NCI-H510A (cell line): Measurements from ENCODE around the gene OR2T29.
"Not testable (repeated sequence)": the region's sequence is repeated elsewhere in the genome, so short reads cannot be mapped to it uniquely, and the experiment has no call there.

Experiments
- DNase-seq: peaks from one replicate; lab custom pipeline; 2025; lab: John Stamatoyannopoulos, UW

Gene OR2T29, protein sequence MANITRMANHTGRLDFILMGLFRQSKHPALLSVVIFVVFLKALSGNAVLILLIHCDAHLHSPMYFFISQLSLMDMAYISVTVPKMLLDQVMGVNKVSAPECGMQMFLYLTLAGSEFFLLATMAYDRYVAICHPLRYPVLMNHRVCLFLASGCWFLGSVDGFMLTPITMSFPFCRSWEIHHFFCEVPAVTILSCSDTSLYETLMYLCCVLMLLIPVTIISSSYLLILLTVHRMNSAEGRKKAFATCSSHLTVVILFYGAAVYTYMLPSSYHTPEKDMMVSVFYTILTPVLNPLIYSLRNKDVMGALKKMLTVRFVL

DNA sequence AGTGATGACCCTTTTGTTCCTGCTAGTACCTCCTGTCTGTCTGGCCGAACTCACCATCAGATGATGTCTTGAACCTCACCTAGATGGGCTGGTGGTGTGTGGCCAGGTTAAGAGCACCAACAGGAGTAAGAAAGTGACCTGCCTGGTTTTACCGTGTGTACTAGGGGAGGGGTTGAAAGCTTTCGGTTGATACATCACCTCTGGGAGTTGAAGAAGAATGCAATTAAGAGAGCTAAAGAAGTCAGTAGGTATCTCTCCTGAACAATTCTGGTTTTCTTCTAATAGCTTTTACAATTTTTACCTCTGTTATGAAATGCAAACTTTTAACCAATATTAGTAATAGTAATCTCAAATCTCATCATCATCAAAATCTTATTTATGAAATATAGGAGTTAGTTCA, at the start of gene OR2T29:
Gene OR2T29, minus strand, starts transcription at position 101 of the 400 bp plus-strand sequence. CDS start 3,281 bp downstream, outside the sequence.
- DNase-seq: not testable (repeated sequence)

DNA sequence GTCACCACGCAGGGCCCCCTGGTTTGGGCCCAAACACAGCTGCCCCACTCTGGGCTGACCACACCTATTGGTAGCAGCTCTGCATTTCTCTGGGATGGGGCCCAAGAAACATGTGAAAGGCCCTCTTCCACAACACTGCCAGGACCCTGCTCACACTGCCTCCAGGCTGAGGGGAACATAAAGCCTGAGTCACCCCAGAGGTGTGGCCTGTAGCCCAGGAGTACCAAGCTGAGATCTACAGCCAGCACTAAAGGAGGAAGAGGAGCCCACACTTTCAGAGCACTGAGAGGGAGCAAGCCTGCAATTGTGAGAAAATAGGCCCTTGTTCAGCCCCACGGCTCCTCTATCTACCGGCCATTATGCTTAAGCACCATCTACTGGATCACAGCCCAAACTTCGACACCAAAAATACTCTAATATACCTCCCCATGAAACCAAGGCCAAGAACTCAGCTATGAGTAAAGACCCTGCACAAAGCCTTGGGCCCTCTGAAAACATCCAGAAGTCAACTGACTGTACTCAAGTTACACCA, 49.4 kb upstream of the OR2T29 start:
- DNase-seq: no peak

DNA sequence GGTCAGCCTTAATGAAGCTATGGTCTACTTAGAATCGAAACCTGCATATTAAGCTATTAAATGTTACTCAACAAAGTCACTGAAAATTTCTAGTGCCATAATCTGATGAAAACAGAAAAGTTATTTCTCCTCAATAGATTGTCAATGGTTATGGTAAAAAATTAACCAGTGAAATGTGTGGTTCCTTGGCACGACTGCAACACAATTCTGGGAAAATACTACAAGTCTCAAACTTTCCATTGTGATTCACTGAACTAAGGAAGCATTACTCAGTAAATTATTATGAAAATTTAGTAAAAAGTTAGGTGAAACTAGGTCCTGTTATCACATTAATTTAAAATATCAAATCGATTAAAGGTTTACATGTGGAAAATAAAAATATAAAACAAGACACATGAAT, 47.7 kb upstream of the OR2T29 start:
- no peak for DNase-seq

DNA sequence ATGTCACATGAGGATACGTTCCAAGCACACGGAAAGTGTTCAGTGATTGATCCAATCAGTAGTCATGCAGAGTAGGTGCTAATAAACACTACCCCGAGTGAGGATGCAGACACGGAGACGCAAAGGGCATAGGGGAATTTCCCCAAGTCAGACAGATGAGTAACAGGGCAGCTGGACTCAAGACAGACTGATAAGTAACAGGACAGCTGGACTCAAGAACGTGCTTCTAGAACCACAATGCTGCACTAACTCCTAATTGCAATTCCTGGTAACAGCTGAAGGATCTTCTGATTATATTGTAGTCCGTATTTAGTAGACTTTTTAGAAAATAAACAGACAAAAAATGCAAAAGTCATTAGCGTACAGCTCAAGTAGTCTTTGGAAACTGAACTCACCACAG, 36.8 kb upstream of the OR2T29 start:
- no peak for DNase-seq

DNA sequence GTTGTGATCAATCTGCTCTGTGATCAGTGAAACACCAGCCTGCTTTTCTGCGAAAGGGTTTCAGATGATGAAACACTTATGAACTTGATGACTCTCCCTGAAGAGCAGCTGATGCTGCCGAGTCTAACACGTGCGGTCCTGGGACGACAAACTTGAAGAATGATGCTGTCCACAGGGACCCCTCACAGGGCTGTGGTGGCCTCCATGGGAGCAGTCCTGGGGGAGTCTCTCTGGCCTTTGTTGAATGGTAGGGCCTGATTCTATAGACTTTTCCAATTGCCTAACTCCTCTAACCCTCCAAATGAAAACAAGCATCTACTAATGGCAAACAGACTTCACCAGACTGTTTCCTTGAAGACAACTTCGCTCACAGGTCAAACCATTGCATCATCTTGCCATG, 35.0 kb upstream of the OR2T29 start, which contains the start of gene OR2T10:
Gene OR2T10, minus strand, starts transcription at position 112 of the 400 bp plus-strand sequence. CDS start 3,932 bp downstream, outside the sequence.
- DNase-seq: no peak

DNA sequence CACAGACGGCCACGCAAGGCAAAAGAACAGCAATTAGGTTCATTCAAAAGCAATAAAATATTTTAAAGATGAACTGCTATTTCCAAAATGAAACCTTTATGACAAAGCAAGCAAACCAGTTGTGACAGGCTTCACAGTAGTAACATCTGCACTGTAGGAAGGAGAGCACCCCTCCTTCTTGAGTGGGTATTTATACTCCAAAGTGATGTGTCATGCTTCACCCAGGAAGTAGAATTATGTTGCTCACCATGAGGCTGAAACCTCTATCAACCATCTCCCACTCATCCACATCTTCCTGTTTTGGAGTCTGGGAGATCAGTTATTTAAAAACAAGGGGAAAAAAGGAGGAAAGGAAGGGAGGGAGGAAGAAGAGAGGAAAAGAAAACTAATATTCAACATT, 34.0 kb upstream of the OR2T29 start:
- no peak for DNase-seq

DNA sequence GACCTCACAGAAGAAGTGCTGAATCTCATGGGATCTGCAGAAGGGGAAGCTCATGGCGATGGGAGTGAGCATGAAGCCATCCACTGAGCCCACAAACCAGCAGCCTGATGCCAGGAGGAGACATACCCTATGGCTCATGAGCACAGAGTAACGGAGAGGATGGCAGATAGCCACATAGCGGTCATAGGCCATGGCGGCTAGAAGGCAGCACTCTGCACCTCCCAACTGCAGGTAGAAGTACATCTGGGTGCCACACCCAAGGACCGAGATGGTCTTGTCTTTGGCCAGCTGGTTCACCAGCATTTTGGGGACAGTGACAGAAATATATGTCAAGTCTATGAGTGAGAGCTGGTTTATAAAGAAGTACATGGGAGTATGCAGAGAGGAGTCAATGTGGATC, 30.7 kb upstream of the OR2T29 start:
- DNase-seq: no peak

DNA sequence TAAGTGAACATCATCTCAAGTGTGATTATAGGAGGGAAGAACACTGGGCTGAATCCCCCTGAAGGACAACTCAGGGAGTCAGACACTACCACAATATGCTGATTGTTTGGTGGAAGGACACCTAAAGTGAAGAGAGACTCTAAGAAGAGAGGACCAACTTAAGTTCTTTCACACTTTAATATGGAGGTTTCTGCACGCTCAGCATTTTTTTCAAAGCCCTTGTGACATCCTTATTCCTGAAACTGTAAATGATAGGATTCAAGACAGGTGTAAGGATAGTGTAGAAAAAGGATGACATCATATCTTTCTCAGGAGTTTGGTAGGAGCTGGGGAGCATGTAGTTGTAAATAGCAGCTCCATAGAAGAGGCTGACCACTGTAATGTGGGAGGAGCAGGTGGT, 30.1 kb upstream of the OR2T29 start:
- no peak for DNase-seq

DNA sequence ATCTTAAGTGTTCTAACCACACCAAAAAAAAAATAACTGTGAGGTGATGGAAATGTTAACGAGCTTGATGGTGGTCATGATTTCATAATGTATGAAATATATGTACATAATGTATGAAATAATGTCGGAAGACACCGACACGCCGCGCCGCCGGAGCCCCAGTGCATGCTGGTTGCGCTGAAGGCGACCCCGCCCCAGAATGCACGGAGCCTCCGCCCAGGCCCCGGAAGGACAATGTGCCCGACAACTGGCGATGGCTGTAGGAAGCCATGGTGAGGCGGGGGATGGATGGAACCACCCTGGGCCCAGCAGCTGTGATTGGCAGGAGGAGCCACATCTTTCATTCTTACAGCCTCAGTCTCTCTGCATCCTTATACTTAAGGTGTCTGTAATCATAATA, 27.5 kb upstream of the OR2T29 start:
- no peak for DNase-seq

DNA sequence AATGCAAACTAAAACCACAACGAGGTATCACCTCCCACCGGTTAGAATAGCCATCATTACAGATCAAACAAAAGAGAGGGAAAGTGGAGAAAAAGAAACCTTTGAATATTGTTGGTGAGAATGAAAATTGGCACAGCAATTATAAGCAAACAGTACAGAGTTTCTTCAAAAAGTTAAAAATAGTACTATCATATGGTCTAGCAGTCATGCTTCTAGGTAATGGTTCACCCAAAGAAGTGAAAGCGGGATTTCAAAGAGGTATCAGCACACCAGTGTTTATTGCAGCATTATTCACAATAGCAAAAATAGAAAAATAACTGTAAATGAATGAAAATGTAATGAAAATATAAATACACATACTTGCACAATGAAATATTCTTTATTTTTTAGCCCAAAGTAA, 26.8 kb upstream of the OR2T29 start:
- no peak for DNase-seq

DNA sequence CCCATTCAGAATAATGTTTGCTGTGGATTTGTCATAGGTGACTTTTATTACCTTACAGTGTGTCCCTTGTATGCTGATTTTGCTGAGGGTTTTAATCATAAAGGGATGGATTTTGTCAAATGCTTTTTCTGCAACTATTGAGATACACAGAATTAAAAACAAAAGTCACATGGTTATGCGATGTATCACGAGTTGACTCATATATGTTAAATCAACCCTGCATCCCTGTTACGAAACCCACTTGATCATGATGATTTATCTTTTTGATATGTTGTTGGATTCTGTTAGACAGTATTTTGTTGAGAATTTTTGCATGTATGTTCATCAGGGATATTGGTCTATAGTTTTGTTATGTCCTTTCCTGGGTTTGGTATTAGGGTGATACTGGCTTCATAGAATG, 22.7 kb upstream of the OR2T29 start:
- no peak for DNase-seq

DNA sequence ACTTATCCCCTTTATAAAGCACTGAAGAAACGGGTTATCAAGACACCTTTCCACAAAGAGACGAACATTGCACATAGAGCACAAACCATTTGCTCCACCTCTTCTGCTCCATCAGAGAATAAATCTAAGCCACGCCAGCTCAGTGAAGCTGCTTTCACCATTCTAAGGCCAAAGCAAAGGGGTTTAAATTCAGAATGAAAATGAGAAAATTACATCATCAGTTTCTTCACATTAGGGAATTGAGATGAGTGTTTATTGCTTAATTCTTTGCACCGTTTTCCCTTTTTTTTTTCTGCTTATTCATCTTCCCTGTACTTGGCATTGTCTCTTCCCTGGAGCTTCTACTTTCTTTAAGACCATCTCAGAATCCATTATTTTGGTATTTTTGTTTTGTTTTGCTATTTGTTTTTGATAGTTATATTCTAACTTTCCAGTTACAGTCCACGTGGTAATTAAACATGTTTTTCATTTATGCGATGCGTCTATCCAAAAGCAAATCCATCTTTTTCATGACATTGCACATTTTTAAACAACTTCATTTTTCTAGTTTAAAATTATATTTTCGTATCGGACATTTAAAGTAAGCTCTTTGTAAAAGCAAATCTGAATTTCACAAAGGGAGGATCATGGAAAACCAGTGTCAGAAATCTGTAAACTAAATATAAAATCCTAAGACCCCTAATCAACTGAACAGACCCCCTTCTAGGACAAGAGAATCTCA, 13.8 kb upstream of the OR2T29 start:
- no peak for DNase-seq

DNA sequence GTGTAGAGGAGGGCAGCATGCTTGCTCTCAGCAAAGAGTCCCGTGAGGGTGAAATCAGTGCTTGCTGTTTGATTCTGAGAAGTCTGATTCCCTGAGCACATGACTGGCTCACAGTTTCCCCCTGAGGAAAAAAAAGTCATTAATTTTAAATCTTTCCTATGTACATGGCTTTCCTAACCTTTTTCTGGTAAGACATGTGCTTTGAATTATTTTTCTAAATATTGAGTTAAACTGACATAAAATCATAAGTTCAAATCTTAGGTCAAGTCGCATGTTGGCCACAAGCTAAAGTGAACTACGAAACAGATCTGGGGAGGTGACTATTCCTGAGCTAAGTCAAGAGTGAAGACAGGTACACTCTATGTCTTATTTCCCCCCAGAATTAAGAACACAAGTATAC, 12.1 kb upstream of the OR2T29 start, which contains the start of gene OR2T34:
Gene OR2T34, minus strand, starts transcription at position 101 of the 400 bp plus-strand sequence. Its CDS starts 0 bp downstream, at position 101.
- not testable (repeated sequence) for DNase-seq

DNA sequence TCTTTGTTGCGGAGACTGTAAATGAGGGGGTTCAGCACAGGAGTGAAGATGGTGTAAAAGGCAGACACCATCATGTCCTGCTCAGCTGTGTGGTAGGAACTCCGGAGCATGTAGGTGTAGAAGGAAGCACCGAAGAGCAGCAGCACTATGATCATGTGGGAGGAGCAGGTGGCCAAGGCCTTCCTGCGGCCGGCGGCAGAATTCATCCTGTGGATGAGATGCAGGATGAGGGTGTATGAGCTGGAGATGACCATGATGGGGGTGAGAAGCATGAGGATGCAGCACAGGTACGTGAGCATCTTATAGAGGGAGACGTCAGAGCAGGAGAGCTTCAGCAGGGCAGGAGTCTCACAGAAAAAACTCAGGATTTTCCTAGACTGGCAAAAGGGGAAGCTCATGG, 11.3 kb upstream of the OR2T29 start:
- DNase-seq: not testable (repeated sequence)

DNA sequence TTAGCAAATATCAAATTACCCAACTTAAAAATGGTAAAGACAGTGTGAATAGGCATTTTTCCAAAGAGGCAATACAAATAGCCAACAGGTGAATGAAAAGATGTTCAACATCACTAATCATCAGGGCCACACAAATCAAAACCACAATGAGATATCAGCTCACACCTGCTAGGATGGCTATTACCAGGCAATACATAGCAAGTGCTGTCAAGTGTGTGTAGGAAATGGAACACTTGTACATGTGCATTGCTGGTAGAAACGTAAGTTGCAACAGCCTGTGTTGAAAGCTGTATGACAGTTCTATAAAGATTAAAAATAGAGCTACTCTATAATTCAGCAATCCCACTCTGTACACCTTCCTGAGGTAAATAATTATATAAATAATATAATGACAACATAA, 9.5 kb upstream of the OR2T29 start:
- not testable (repeated sequence) for DNase-seq

DNA sequence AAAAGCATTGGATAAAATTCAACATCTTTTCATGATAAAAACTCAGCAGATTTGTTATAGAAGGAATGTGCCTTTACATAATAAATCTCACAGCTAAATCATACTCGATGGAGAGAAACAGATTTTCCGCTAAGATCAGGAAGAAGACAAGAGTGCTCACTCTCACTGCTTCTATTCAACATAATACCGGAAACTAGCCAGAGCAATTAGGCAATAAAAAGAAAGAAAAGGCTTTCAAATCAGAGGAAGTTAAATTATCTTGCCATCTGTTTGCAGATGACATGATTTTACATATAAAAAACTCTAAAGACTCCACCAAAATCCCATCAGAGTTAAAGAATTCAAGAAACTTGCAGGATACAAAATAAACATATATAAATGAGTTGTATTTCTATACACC, 8.2 kb upstream of the OR2T29 start:
- not testable (repeated sequence) for DNase-seq

DNA sequence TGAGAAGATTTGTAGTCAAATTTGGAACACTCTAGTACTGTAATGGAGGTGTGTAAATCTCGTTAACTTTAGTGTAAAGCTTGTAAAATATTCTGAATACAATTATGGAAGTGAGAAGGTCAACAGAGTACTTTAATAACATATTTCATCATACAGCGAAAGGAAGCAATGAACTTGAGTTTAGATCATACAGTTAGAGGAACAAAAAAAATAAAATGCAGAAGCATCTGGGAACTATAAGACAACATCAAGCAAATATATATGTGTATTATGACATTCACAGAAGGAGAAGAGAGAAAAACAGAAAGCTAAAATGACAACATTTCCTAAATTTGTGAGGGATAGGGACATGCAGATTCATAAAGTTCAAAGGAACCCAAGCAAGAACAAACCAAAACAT, 6.5 kb upstream of the OR2T29 start:
- DNase-seq: not testable (repeated sequence)

DNA sequence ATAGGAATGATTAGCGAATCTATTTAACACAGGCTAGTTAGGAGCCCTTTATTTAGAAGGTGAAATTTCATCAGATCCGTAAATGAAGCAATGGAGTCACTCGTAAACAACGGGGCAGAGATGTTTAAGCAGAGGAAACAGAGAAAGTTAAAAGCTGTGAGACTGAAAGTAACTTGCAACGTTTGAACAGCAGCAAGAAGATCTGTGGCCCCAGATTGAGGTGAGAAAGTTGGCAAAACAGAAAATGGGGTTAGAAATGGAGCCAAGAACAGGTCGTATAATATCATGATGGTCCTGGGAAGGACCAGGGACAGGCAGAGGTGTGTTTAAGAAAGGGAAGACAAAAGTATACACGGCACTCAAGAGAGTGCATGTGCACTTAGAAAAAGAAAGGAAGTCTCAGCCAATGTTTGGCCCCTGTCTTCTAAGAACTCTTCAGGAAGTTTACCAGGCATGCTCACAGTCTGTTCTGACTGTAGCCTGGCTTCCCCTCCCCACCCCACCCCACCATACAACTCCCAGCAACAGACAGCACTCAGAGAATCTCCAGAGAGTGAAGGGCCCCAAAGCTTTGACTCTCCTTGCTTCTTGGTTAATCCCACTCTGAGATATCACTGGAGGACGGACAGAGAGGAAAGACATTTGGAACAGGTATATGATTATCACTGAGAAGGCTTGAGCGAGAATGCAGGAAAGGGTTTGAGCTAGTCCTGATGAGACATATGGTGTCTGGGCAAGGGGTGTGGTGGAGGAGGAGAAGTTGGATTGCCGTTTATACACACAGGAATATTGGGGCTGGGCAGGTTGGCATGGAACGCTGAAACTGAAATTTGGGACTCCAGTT, 3.2 kb upstream of the OR2T29 start:
- not testable (repeated sequence) for DNase-seq

DNA sequence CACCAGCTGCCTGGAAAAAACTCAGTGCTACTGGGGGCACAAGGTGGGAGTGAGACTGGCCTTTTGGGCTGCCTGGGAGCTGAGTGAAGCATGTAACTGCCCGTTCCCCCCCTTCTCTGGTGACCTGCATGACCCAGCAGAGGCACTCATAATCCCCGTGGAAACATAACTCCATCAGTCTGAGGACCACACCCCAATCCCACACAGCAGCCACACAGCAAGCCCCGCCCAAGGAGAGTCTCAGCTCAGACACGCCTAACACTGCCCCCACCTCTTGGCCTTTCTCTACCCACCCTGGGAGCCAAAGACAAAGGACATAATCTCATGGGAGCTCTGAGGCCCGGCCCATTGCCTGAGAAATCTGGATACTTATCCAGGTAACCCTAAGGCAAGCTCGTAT, 11.5 kb downstream of the OR2T29 start:
- not testable (repeated sequence) for DNase-seq

DNA sequence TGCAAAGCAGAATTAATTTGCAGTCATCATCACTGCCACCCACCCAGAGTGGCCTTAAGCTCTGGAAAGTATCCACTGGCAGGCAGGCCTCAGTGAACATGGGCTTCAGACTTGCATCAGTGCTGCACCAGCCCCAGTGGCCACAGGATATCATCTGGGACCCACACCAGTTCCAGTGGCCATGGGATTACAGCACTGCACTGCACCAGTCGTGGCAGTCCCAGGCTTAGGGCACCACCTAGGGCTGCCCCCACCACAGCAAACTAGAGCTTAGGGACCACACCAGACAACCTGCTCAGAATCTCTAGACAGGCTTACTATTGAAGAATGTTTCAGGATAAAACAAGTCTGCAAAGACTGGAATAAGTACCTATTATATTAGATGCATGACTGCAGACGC, 15.2 kb downstream of the OR2T29 start:
- not testable (repeated sequence) for DNase-seq

DNA sequence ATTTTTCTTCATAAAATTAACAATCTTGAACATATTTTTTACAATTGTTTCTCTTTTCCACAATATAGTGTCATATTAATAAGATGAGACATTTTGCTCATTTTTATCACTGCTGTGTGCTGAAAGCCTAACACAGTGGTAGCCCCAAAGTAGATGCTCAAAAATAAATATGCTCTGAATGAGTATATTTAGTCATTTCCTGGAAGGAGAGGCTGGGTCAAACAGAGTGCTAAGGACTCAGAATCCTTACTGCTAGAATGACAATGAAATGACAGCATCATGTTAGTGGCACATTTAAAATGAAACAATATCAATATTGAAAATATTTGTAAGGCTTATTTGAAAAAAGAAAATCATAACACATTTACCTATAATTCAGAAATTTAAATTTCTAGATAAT, 25.1 kb downstream of the OR2T29 start:
- not testable (repeated sequence) for DNase-seq

DNA sequence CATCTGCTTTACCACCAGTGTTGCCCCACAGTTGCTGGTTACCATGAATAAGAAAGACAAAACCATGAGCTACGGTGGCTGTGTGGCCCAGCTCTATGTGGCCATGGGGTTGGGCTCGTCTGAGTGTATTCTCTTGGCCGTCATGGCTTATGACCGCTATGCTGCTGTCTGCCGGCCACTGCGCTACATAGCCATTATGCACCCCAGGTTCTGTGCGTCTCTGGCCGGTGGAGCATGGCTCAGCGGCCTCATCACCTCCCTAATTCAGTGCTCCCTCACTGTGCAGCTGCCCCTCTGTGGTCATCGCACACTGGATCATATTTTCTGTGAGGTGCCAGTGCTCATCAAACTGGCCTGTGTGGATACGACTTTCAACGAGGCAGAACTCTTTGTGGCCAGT, 40.7 kb downstream of the OR2T29 start:
- DNase-seq: no peak
